Adrenal gland (tissue), 5 donors: ENCODE measurements around the gene FGFRL1.

ENCODE experiments used
- POLR2A ChIP-seq, 2 donors: fragments of 450-650 bp; IDR thresholded peaks; one replicate each; pipeline ENCODE4 v1.6.1; 2017; ENCODE audit warnings: antibody characterized with exemption in 2 of 2, mild to moderate bottlenecking in 2 of 2, moderate library complexity in 1 of 2
- TF ChIP-seq, protein P1 (sequence below), 6 experiments: fragments of 450-650 bp in 4 of 6; fragments of 200-600 bp in 2 of 6; sonication (generic) in 1 of 6; IDR thresholded peaks; 1 replicate in 5 of 6; 2 replicates in 1 of 6; pipeline versions ENCODE4 v1.5.1 to v1.8.0; 2016 to 2021; ENCODE audit warnings: antibody characterized with exemption in 6 of 6, mild to moderate bottlenecking in 2 of 6, moderate library complexity in 1 of 6
- donor health status: DM: no; HTN: no; CAD: no.

DNA sequence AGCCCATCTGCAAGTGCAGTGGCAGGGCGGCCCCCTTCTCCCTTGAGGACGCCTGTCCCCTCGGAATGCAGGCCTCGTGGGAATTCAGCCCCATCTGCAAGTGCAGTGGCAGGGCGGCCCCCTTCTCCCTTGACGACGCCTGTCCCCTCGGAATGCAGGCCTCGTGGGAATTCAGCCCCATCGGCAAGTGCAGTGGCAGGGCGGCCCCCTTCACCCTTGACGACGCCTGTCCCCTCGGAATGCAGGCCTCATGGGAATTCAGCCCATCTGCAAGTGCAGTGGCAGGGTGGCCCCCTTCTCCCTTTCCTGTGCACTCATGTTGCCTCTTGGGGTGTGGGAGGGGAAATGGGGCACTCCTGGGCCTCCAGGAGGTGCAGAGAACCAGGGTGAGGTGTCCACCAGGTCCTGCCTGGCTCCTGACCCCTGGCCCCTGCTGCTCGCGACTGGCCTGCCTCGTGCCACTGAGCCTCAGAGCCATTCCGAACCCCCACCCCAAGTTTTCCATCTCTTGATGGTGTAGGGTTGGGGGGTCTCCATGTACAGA, 11.5 kb upstream of the FGFRL1 start:
- TF ChIP-seq POLR2A (IDR thresholded peaks at IDR 0.05), result no peak
- TF ChIP-seq, protein P1, sequence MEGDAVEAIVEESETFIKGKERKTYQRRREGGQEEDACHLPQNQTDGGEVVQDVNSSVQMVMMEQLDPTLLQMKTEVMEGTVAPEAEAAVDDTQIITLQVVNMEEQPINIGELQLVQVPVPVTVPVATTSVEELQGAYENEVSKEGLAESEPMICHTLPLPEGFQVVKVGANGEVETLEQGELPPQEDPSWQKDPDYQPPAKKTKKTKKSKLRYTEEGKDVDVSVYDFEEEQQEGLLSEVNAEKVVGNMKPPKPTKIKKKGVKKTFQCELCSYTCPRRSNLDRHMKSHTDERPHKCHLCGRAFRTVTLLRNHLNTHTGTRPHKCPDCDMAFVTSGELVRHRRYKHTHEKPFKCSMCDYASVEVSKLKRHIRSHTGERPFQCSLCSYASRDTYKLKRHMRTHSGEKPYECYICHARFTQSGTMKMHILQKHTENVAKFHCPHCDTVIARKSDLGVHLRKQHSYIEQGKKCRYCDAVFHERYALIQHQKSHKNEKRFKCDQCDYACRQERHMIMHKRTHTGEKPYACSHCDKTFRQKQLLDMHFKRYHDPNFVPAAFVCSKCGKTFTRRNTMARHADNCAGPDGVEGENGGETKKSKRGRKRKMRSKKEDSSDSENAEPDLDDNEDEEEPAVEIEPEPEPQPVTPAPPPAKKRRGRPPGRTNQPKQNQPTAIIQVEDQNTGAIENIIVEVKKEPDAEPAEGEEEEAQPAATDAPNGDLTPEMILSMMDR (IDR thresholded peaks at IDR 0.05), result no peak
